Esophagus squamous epithelium (tissue), 5 donors: ENCODE measurements around the gene KLHL29. TPM values are rescaled to one million over a fixed set of nuclear protein-coding genes. Genes with fewer than 3 reads are reported as not detected.

Experiments used
- DNase-seq: peaks from one replicate; lab custom pipeline; 2025; lab: John Stamatoyannopoulos, UW
- H3K27ac ChIP-seq, 4 donors: fragments of 200-600 bp; sonication (generic); one replicate each; pipeline ENCODE4 v1.5.1; 2016 to 2019; ENCODE audit warnings: mild to moderate bottlenecking in 1 of 4
- H3K27me3 ChIP-seq, 4 donors: fragments of 200-600 bp; sonication (generic); 1 replicate in 3 of 4; 2 replicates in 1 of 4; pipeline versions ENCODE4 v1.5.1 to v1.6.0; 2017 to 2021; ENCODE audit warnings: antibody characterized with exemption in 1 of 4
- H3K36me3 ChIP-seq, 3 donors: fragments of 200-600 bp; sonication (generic); one replicate each; pipeline ENCODE4 v1.5.1; 2016 to 2019
- H3K4me1 ChIP-seq, 3 donors: fragments of 200-600 bp; sonication (generic); one replicate each; pipeline ENCODE4 v1.5.1; 2017 to 2019
- H3K4me3 ChIP-seq, 4 donors: fragments of 200-600 bp; sonication (generic); 1 replicate in 3 of 4; 2 replicates in 1 of 4; pipeline ENCODE4 v1.5.1; 2016 to 2019; ENCODE audit warnings: mild to moderate bottlenecking in 2 of 4, moderate library complexity in 1 of 4
- H3K9me3 ChIP-seq, 3 donors: fragments of 200-600 bp; sonication (generic); one replicate each; pipeline ENCODE4 v1.5.1; 2016 to 2019
- CTCF ChIP-seq, 6 experiments: fragments of 450-650 bp in 4 of 6; fragments of 200-600 bp in 2 of 6; sonication (generic) in 2 of 6; IDR thresholded peaks; one replicate each; pipeline ENCODE4 v1.5.1; 2016 to 2019; ENCODE audit warnings: antibody characterized with exemption in 6 of 6, mild to moderate bottlenecking in 4 of 6, moderate library complexity in 4 of 6
- POLR2A ChIP-seq, 4 donors: fragments of 450-650 bp; IDR thresholded peaks; one replicate each; pipeline ENCODE4 v1.6.1; 2017; ENCODE audit warnings: antibody characterized with exemption in 4 of 4, mild to moderate bottlenecking in 4 of 4, moderate library complexity in 3 of 4
- WGBS, 2 donors: methylation state at CpG; one replicate each; pipeline ENCODE4 v1.1.5; 2018; 5-methylcytosine and 5-hydroxymethylcytosine counted together
- intact Hi-C: fragments of 100-400 bp; cut with DNase I; formaldehyde crosslinking; loops from one replicate; pipeline ENCODE4 v1.15.0; 2022
- total RNA-seq, 4 donors: library from RNA; depleted of rRNA; stranded (reverse); fragments of >200 nt; gene quantifications; one replicate each; pipeline ENCODE4 v1.1.0, GENCODE V29; 2016
- donor health status: DM: yes; HTN: yes; CAD: no.

The KLHL29 gene
- total RNA-seq, 4 donors from 2014 or later, result 3.4 to 11.8 (median 5.9) TPM

DNA sequence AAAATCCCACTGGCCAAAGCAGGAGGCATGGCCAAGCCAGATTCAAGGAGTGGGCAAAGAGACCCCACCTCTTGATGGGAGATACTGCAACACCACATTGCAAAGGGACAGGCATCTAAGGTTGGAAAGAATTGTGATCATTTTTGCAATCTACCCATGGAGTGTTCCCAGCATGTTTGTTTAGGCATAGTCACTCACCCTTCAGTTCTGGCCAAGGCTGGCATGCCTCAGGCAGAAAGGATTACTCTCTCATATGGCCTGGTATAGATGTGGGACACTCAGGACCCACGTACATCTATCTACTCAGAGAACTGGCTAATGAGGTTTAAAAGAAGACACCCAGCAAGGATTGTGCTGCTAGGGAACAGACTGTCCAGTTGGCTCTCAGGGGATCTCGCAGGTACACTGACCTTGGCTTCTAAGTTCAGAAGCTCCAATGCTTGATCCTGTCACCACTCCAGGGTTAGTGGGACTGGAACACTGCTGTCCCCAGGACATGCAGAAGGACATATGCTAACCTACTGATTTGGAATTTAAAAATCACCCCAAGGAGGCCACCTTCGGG is 183.7 kb downstream of the KLHL29 start:
- Histone ChIP-seq H3K27me3 (no peaks in the 10 kb centered on the region), H3K27ac (peak overlapping the region; percentile 10 to 86 (median 80)), H3K9me3 (no peaks in the 10 kb centered on the region), H3K4me3 (no peak overlapping the region), H3K4me1 (peaks cover 23 to 62% (median 48%) of the 10 kb centered on the region in 3 donors), H3K36me3 (no peaks in the 10 kb centered on the region)
- no peak for DNase-seq
- intact Hi-C loops, result no loop called here
- TF ChIP-seq CTCF (IDR thresholded peaks at IDR 0.05) (no peak), POLR2A (IDR thresholded peaks at IDR 0.05) (no peak)
- 64 to 100% methylated on average over 1 to 3 of the region's 3 CpGs for WGBS, 2 donors

GRCh38 chr2:23569761-23570365 is 184.9 kb downstream of the KLHL29 start:
- no peaks in the 10 kb centered on the region for H3K27me3 ChIP-seq
- H3K27ac ChIP-seq, result peak overlapping the region; percentile 52 to 86 (median 80)
- intact Hi-C loops, result no loop called here
- H3K36me3 ChIP-seq, result no peaks in the 10 kb centered on the region
- no peaks in the 10 kb centered on the region for H3K9me3 ChIP-seq
- H3K4me3 ChIP-seq, result no peak overlapping the region
- no peak for TF ChIP-seq CTCF (IDR thresholded peaks at IDR 0.05)
- no peak for TF ChIP-seq POLR2A (IDR thresholded peaks at IDR 0.05)
- 40 to 53% methylated on average over 12 of the region's 12 CpGs for WGBS, 2 donors
- H3K4me1 ChIP-seq, result peaks cover 12 to 51% (median 36%) of the 10 kb centered on the region in 3 donors
- no peak for DNase-seq

DNA sequence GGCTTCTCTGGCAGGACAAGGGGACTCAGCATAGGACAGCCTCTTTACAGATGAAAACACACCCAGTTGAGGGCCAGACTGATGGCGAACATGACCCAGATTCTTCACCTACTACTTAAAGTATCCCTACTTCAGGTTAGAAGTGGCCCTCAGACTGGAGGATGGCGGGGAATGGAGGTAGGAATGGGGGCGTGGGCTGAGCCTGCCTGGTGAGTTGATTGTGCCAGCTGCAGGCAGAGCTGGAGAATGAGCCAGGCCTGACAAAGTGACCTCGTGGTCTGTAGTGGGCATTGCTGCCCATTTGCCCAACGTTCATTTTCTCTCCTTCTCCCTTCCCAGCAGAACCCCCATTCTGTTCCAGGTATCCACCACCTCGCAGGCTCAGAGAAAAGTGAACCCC is 186.1 kb downstream of the KLHL29 start:
- DNase-seq, result no peak
- WGBS, 2 donors, result 82 to 86% methylated on average over 5 to 6 of the region's 6 CpGs
- H3K4me1 ChIP-seq, result peaks cover 6 to 38% (median 24%) of the 10 kb centered on the region in 3 donors
- intact Hi-C loops, result no loop called here
- no peaks in the 10 kb centered on the region for H3K27me3 ChIP-seq
- TF ChIP-seq CTCF (IDR thresholded peaks at IDR 0.05) (no peak), POLR2A (IDR thresholded peaks at IDR 0.05) (no peak)
- peak overlapping the region in 3 of 4 donors; percentile 79 to 86 (median 80) for H3K27ac ChIP-seq
- H3K4me3 ChIP-seq, result no peak overlapping the region
- no peaks in the 10 kb centered on the region for H3K9me3 ChIP-seq
- H3K36me3 ChIP-seq, result no peaks in the 10 kb centered on the region

GRCh38 chr2:23571527-23572282 is 186.7 kb downstream of the KLHL29 start:
- 81 to 89% methylated on average over 9 to 12 of the region's 12 CpGs for WGBS, 2 donors
- Histone ChIP-seq H3K27ac (peak overlapping the region in 3 of 4 donors; percentile 17 to 86 (median 80)), H3K4me1 (peaks cover 6 to 34% (median 23%) of the 10 kb centered on the region in 3 donors), H3K4me3 (no peak overlapping the region), H3K9me3 (no peaks in the 10 kb centered on the region), H3K27me3 (no peaks in the 10 kb centered on the region), H3K36me3 (no peaks in the 10 kb centered on the region)
- intact Hi-C loops, result no loop called here
- DNase-seq, result no peak
- TF ChIP-seq POLR2A (IDR thresholded peaks at IDR 0.05) (no peak), CTCF (IDR thresholded peaks at IDR 0.05) (no peak)
